Measurements from ENCODE around the gene ENDOU.

ENDOU gene

GRCh38 chr12:47757840-47758583 lies 32.7 kb upstream of the ENDOU start:
- DNase-seq (ENCODE audit: low read depth, low spot score), result no peak

GRCh38 chr12:47757364-47757839 lies 32.1 kb upstream of the ENDOU start:
- no peak for DNase-seq (ENCODE audit: low read depth, low spot score)

- no peak for DNase-seq (ENCODE audit: low read depth, low spot score)
Measured at GRCh38 chr12:47755655-47756562, 30.6 kb upstream of the ENDOU start.

- no peak for DNase-seq (ENCODE audit: low read depth, low spot score)
Measured at GRCh38 chr12:47754881-47755280, 29.6 kb upstream of the ENDOU start.

GRCh38 chr12:47754126-47754525 lies 28.8 kb upstream of the ENDOU start:
- DNase-seq (ENCODE audit: low read depth, low spot score), result no peak

- no peak for DNase-seq (ENCODE audit: low read depth, low spot score)
Measured at GRCh38 chr12:47753021-47754001, 28.0 kb upstream of the ENDOU start.

GRCh38 chr12:47752552-47752951 lies 27.3 kb upstream of the ENDOU start:
- DNase-seq (ENCODE audit: low read depth, low spot score), result no peak

GRCh38 chr12:47752121-47752520 lies 26.8 kb upstream of the ENDOU start:
- DNase-seq (ENCODE audit: low read depth, low spot score), result no peak

GRCh38 chr12:47751561-47751960 lies 26.3 kb upstream of the ENDOU start:
- no peak for DNase-seq (ENCODE audit: low read depth, low spot score)

- DNase-seq (ENCODE audit: low read depth, low spot score), result no peak
Measured at GRCh38 chr12:47750916-47751470, 25.7 kb upstream of the ENDOU start.

- DNase-seq (ENCODE audit: low read depth, low spot score), result no peak
Measured at GRCh38 chr12:47750229-47750798, 25.0 kb upstream of the ENDOU start.

- no peak for DNase-seq (ENCODE audit: low read depth, low spot score)
Measured at GRCh38 chr12:47748899-47749298, 23.6 kb upstream of the ENDOU start.

GRCh38 chr12:47748507-47748828 lies 23.2 kb upstream of the ENDOU start:
- DNase-seq (ENCODE audit: low read depth, low spot score), result no peak

GRCh38 chr12:47747596-47748506 lies 22.6 kb upstream of the ENDOU start:
- no peak for DNase-seq (ENCODE audit: low read depth, low spot score)

- DNase-seq (ENCODE audit: low read depth, low spot score), result no peak
Measured at GRCh38 chr12:47747126-47747525, 21.8 kb upstream of the ENDOU start.

GRCh38 chr12:47746523-47746922 lies 21.2 kb upstream of the ENDOU start:
- no peak for DNase-seq (ENCODE audit: low read depth, low spot score)

GRCh38 chr12:47746073-47746472 lies 20.8 kb upstream of the ENDOU start:
- no peak for DNase-seq (ENCODE audit: low read depth, low spot score)

GRCh38 chr12:47745485-47746041 lies 20.3 kb upstream of the ENDOU start:
- no peak for DNase-seq (ENCODE audit: low read depth, low spot score)

GRCh38 chr12:47744778-47745436 lies 19.6 kb upstream of the ENDOU start:
- no peak for DNase-seq (ENCODE audit: low read depth, low spot score)

All from activated CD4-positive, CD25-positive, alpha-beta regulatory T cell treated with anti-CD3 and anti-CD28 coated beads, Interleukin-2, amount 50 U/mL, for 16 hours (primary cell).